Measurements from ENCODE around the gene CLRN2.

DNA sequence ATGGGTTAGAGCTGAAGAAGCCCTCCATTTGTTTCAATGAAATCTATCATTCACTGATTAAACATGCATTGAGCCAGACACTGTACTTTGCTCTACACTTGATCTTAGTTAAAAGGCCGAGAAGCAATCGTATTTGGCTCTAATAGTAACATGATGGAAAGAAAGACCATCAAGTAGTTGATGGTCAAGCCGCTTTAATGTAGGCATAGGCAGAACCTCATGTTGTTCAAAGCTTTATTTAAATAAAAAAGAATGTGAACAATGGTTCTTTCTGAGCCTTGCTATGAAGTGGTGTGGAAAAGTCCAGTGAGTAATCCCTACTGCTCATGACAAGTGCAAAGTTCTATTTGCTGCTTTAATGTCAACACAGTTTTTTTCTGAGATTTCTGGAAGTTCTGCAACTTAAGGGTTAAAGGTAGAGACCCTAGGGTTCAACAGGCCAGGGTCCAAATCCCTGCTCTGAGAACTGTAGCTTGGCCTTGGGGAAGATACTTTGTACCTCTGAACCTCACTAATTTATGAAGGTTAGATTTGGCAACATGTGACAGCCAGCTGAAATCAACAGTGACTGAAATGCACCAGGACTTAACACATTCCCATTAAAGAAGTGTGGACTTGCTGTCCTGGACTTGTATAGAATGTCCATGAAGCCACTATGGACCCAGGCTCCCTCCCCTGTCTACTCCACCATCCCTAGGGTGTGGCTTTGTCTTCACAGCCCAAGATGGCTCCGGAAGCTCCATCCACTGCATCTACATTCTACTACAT lies 44.2 kb downstream of the CLRN2 start:
- TF ChIP-seq, protein P1, sequence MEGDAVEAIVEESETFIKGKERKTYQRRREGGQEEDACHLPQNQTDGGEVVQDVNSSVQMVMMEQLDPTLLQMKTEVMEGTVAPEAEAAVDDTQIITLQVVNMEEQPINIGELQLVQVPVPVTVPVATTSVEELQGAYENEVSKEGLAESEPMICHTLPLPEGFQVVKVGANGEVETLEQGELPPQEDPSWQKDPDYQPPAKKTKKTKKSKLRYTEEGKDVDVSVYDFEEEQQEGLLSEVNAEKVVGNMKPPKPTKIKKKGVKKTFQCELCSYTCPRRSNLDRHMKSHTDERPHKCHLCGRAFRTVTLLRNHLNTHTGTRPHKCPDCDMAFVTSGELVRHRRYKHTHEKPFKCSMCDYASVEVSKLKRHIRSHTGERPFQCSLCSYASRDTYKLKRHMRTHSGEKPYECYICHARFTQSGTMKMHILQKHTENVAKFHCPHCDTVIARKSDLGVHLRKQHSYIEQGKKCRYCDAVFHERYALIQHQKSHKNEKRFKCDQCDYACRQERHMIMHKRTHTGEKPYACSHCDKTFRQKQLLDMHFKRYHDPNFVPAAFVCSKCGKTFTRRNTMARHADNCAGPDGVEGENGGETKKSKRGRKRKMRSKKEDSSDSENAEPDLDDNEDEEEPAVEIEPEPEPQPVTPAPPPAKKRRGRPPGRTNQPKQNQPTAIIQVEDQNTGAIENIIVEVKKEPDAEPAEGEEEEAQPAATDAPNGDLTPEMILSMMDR (conservative IDR thresholded peaks at IDR 0.05; ENCODE audit: low read length) = no peak
- no peak for TF ChIP-seq EZH2phosphoT487 (IDR thresholded peaks at IDR 0.05; ENCODE audit: borderline replicate concordance, low read depth, low read length)
